Left lung (tissue), 10 donors: ENCODE measurements around the gene SPHK1. TPM values are rescaled to one million over a fixed set of nuclear protein-coding genes. Genes with fewer than 3 reads are reported as not detected.

ENCODE experiments used
- ATAC-seq: fragments of 200-7000 bp; cut with Tn5 transposase; one replicate; pipeline ENCODE4 v1.9.1; 2020; ENCODE audit warnings: moderate library complexity
- DNase-seq, 4 donors: peaks; one replicate each; pipeline ENCODE4 v3.0.0-alpha.2; 2013 to 2020
- H3K27ac ChIP-seq, 2 donors: fragments of 200-600 bp; sonication (generic) in 1 of 2; one replicate each; pipeline versions ENCODE4 v1.5.0 to v1.8.0; 2020 to 2021
- H3K27me3 ChIP-seq, 2 donors: fragments of 200-600 bp; sonication (generic) in 1 of 2; one replicate each; pipeline versions ENCODE4 v1.5.0 to v1.8.0; 2020 to 2021
- H3K36me3 ChIP-seq, 2 donors: fragments of 200-600 bp; sonication (generic) in 1 of 2; one replicate each; pipeline versions ENCODE4 v1.5.0 to v1.8.0; 2020 to 2021
- H3K4me1 ChIP-seq, 2 donors: fragments of 200-600 bp; one replicate each; pipeline ENCODE4 v1.8.0; 2021
- H3K4me3 ChIP-seq, 2 donors: fragments of 200-600 bp; sonication (generic) in 1 of 2; one replicate each; pipeline versions ENCODE4 v1.5.0 to v1.8.0; 2020 to 2021; ENCODE audit warnings: mild to moderate bottlenecking in 1 of 2
- H3K9me3 ChIP-seq, 2 donors: fragments of 200-600 bp; sonication (generic) in 1 of 2; one replicate each; pipeline versions ENCODE4 v1.5.0 to v1.8.0; 2020 to 2021
- intact Hi-C, 2 donors: fragments of 100-400 bp; cut with DNase I; formaldehyde crosslinking; loops; one replicate each; pipeline versions ENCODE4 v1.11.2 to v1.14.2; 2022
- polyA plus RNA-seq, 6 donors: library from polyadenylated mRNA; unstranded; fragments of 120-200 nt; gene quantifications; one replicate each; pipeline ENCODE4 v1.2.1, GENCODE V29; 2013; ENCODE audit not compliant: insufficient read length in 6 of 6
- total RNA-seq, 2 donors: library from RNA; stranded (reverse); fragmentation: NEBNext Ultra II Directional; extraction: Animal tissue kit (Norgen Biotek cat#: 25700); gene quantifications; one replicate each; pipeline ENCODE4 v1.2.1, GENCODE V29; 2021
- TF ChIP-seq, protein P1 (sequence below), 2 donors: fragments of 200-600 bp; sonication (generic) in 1 of 2; IDR thresholded peaks; one replicate each; pipeline versions ENCODE4 v1.5.0 to v1.8.0; 2021; ENCODE audit warnings: antibody characterized with exemption in 2 of 2
- donor health status: DM: no; HTN: yes; CAD: no.
- donor health status: DM: no; HTN: no; CAD: no.

SPHK1 gene
- total and polyA plus RNA-seq, 8 donors, result 4.4 to 35.1 (median 5.7) TPM

DNA sequence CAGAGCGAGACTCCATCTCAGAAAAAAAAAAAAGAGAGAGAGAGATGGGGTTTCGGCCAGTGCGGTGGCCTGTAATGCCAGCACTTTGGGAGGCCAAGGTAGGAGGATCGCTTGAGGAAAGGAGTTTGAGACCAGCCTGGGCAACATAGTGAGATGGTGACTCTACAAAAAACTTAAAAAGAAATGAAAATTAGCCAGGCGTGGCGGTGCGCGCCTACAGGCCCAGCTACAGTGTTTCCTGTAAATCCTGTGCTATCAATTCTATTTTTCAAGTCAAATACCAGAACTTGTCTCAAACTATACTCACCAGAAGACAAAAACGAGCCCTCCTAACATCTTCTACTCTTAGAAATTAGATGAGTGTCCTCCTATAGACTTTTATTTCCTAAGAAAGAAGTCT, 49.3 kb downstream of the SPHK1 start:
- ATAC-seq (no peak), DNase-seq (no peak)
- intact Hi-C loops, result no loop called here
- Histone ChIP-seq H3K27ac (no peak overlapping the region), H3K9me3 (no peaks in the 10 kb centered on the region), H3K4me1 (peaks cover 0 to 10% of the 10 kb centered on the region in 2 donors), H3K4me3 (no peak overlapping the region), H3K36me3 (no peaks in the 10 kb centered on the region), H3K27me3 (no peaks in the 10 kb centered on the region)
- TF ChIP-seq, protein P1, sequence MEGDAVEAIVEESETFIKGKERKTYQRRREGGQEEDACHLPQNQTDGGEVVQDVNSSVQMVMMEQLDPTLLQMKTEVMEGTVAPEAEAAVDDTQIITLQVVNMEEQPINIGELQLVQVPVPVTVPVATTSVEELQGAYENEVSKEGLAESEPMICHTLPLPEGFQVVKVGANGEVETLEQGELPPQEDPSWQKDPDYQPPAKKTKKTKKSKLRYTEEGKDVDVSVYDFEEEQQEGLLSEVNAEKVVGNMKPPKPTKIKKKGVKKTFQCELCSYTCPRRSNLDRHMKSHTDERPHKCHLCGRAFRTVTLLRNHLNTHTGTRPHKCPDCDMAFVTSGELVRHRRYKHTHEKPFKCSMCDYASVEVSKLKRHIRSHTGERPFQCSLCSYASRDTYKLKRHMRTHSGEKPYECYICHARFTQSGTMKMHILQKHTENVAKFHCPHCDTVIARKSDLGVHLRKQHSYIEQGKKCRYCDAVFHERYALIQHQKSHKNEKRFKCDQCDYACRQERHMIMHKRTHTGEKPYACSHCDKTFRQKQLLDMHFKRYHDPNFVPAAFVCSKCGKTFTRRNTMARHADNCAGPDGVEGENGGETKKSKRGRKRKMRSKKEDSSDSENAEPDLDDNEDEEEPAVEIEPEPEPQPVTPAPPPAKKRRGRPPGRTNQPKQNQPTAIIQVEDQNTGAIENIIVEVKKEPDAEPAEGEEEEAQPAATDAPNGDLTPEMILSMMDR (IDR thresholded peaks at IDR 0.05), result no peak

DNA sequence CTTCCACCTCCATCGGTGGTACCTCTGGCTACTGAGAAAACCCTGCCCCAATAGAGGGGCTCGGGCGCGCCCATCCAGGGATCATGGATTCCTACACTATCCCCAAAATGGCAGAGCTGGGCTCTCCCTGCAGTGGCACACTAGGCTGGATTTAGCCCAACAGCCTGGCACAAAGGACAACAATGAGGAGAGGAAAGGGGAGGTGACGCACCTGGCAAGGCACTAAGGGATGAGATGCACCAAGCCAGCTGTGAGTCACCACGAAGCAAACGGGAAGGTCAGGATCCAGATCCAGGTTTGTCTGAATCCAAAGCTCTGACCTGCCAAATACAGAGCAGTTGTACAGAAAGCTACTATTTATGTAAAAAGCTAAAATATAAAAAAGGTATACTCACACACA, 50.5 kb downstream of the SPHK1 start:
- no peak overlapping the region for H3K27ac ChIP-seq
- H3K36me3 ChIP-seq, result no peaks in the 10 kb centered on the region
- no peak overlapping the region for H3K4me3 ChIP-seq
- peaks cover 0 to 10% of the 10 kb centered on the region in 2 donors for H3K4me1 ChIP-seq
- TF ChIP-seq, protein P1 (IDR thresholded peaks at IDR 0.05), result no peak
- ATAC-seq (no peak), DNase-seq (no peak)
- intact Hi-C loops, result no loop called here
- H3K27me3 ChIP-seq, result no peaks in the 10 kb centered on the region
- no peaks in the 10 kb centered on the region for H3K9me3 ChIP-seq

- H3K27me3 ChIP-seq, result no peaks in the 10 kb centered on the region
- no peak overlapping the region for H3K27ac ChIP-seq
- no peak for ATAC-seq
- DNase-seq, result no peak
- no peaks in the 10 kb centered on the region for H3K36me3 ChIP-seq
- intact Hi-C loops, result no loop called here
- H3K4me3 ChIP-seq, result no peak overlapping the region
- TF ChIP-seq, protein P1 (IDR thresholded peaks at IDR 0.05), result no peak
- no peaks in the 10 kb centered on the region for H3K9me3 ChIP-seq
- peaks cover 0 to 10% of the 10 kb centered on the region in 2 donors for H3K4me1 ChIP-seq
These were observed 51.3 kb downstream of the SPHK1 start for GRCh38 chr17:76435751-76436150.

Other genes starting within 250 kb of the SPHK1 start
- 10 to 100 TPM in 1 of 2 donors, 1 to 10 TPM in 1; 7.7 to 15.9 TPM for gene FOXJ1, start 243.4 kb upstream of the SPHK1 start, total RNA-seq
- gene FOXJ1, start 243.4 kb upstream of the SPHK1 start, polyA plus RNA-seq, result 10 to 100 TPM; 13.9 to 30.4 (median 20.9) TPM
- 1 to 10 TPM in 1 of 2 donors, under 1 TPM in 1; 0.79 to 1.4 TPM for gene RNF157, start 144.1 kb upstream of the SPHK1 start, total RNA-seq
- gene RNF157, start 144.1 kb upstream of the SPHK1 start, polyA plus RNA-seq, result 10 to 100 TPM in 1 of 6 donors, 1 to 10 TPM in 5; 7.0 to 11.1 (median 8.7) TPM
- gene UBALD2, start 119.3 kb upstream of the SPHK1 start, total RNA-seq, result 10 to 100 TPM; 45.7 to 52.7 TPM
- 10 to 100 TPM; 16.7 to 36.1 (median 28.1) TPM for gene UBALD2, start 119.3 kb upstream of the SPHK1 start, polyA plus RNA-seq
- gene QRICH2, start 76.3 kb upstream of the SPHK1 start, total RNA-seq, result 1 to 10 TPM; 2.8 to 3.3 TPM
- gene QRICH2, start 76.3 kb upstream of the SPHK1 start, polyA plus RNA-seq, result 10 to 100 TPM in 1 of 6 donors, 1 to 10 TPM in 5; 6.2 to 10.6 (median 8.0) TPM
- gene PRPSAP1, start 30.7 kb upstream of the SPHK1 start, total RNA-seq, result 10 to 100 TPM; 51.2 to 52.8 TPM
- gene PRPSAP1, start 30.7 kb upstream of the SPHK1 start, polyA plus RNA-seq, result 10 to 100 TPM; 79.2 to 95.4 (median 85.4) TPM
- 10 to 100 TPM; 20.1 to 23.2 TPM for gene UBE2O, start 68.5 kb downstream of the SPHK1 start, total RNA-seq
- 10 to 100 TPM; 23.8 to 34.8 (median 27.8) TPM for gene UBE2O, start 68.5 kb downstream of the SPHK1 start, polyA plus RNA-seq
- not detected for gene AANAT, start 83.0 kb downstream of the SPHK1 start, total RNA-seq
- under 1 TPM in 5 of 6 donors, not detected in 1; 0.10 to 0.23 (median 0.18) TPM for gene AANAT, start 83.0 kb downstream of the SPHK1 start, polyA plus RNA-seq
- 10 to 100 TPM; 24.9 to 61.7 TPM for gene RHBDF2, start 116.8 kb downstream of the SPHK1 start, total RNA-seq
- 10 to 100 TPM in 3 of 6 donors, 1 to 10 TPM in 3; 7.5 to 11.2 (median 9.6) TPM for gene RHBDF2, start 116.8 kb downstream of the SPHK1 start, polyA plus RNA-seq
- 10 to 100 TPM; 10.2 to 13.7 TPM for gene CYGB, start 153.1 kb downstream of the SPHK1 start, total RNA-seq
- 10 to 100 TPM; 17.5 to 37.1 (median 28.4) TPM for gene CYGB, start 153.1 kb downstream of the SPHK1 start, polyA plus RNA-seq
- gene PRCD, start 155.4 kb downstream of the SPHK1 start, total RNA-seq, result 1 to 10 TPM; 1.3 to 2.9 TPM
- 10 to 100 TPM in 1 of 6 donors, 1 to 10 TPM in 5; 5.6 to 11.4 (median 9.3) TPM for gene PRCD, start 155.4 kb downstream of the SPHK1 start, polyA plus RNA-seq
- 10 to 100 TPM; 17.5 to 30.2 TPM for gene ST6GALNAC2, start 201.3 kb downstream of the SPHK1 start, total RNA-seq
- 1 to 10 TPM; 2.1 to 5.1 (median 4.3) TPM for gene ST6GALNAC2, start 201.3 kb downstream of the SPHK1 start, polyA plus RNA-seq